Type B pancreatic cell (in vitro differentiated cells): ENCODE measurements around the gene PCGF1. TPM values are rescaled to one million over a fixed set of nuclear protein-coding genes. Genes with fewer than 3 reads are reported as not detected.
"Not testable (repeated sequence)": the region's sequence is repeated elsewhere in the genome, so short reads cannot be mapped to it uniquely, and the experiment has no call there.

ENCODE experiments used
- DNase-seq: peaks from one replicate; pipeline ENCODE4 v3.0.0; 2021; ENCODE audit warnings: mixed read lengths; ENCODE audit not compliant: unreplicated experiment; ENCODE audit errors: extremely low spot score
- H3K27ac Mint-ChIP-seq: 2 replicates; pipeline ENCODE4 v1.8.0; 2021; ENCODE audit warnings: mild to moderate bottlenecking, mixed read lengths
- H3K27me3 Mint-ChIP-seq: 2 replicates; pipeline ENCODE4 v1.8.0; 2021; ENCODE audit warnings: mixed read lengths
- H3K36me3 Mint-ChIP-seq: 2 replicates; pipeline ENCODE4 v1.8.0; 2021; ENCODE audit warnings: mixed read lengths
- H3K4me1 Mint-ChIP-seq: one replicate; pipeline ENCODE4 v1.8.0; 2021; ENCODE audit warnings: mixed read lengths; ENCODE audit not compliant: unreplicated experiment
- H3K4me3 Mint-ChIP-seq: 2 replicates; pipeline ENCODE4 v1.8.0; 2021; ENCODE audit warnings: mild to moderate bottlenecking, mixed read lengths
- H3K9me3 Mint-ChIP-seq: 2 replicates; pipeline ENCODE4 v1.8.0; 2021; ENCODE audit warnings: mixed read lengths
- total RNA-seq: library from RNA; stranded (reverse); gene quantifications from 2 replicates; pipeline ENCODE4 v1.2.1, GENCODE V29; 2021; ENCODE audit warnings: low replicate concordance
- TF ChIP-seq, protein P1 (sequence below): fragments of 200-600 bp; sonication (generic); conservative IDR thresholded peaks from 2 replicates; pipeline ENCODE4 v1.5.0; 2021; ENCODE audit warnings: antibody characterized with exemption, mild to moderate bottlenecking

The PCGF1 gene
- total RNA-seq, 1 donor from 2014 or later = 30.1 TPM

DNA sequence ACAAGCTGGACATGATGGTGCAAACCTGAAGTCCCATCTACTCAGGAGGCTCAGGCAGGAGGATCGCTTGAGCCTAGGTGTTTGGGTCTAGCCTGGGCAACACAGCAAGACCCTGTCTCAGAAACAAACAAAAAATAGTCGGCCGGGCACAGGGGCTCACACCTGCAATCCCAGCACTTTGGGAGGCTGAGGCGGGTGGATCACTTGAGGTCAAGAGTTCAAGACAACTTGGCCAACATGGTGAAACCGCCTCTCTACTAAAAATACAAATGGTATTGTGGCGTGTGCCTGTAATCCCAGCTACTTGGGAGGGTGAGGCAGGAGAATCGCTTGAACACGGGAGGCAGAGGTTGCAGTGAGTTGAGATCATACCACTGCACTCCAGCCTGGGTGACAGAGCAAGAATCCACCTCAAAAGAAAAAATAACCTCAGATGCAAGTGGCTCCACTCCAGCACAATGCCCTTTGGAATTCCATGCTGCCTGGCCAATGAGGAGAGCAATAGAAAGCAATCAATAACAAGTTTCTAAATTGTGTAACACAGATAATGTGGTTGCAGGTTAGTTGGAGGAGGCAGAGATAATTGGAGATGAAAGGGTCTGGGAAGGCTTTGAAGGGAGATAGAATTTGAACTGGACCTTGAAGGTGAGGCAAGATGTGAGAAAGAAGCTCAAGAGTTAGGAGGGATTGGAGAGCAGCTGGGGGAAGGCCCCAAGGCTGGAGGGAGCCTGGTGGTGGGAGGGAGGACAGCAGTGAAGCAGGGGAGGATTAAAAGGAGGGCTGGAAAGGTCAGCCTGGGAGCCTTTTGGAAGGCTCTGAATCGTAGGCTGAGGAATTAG lies 18.6 kb downstream of the PCGF1 start:
- peaks cover 13% of the 10 kb centered on the region for H3K36me3 Mint-ChIP-seq
- peak overlapping the region; percentile 31 for H3K27ac Mint-ChIP-seq
- TF ChIP-seq, protein P1, sequence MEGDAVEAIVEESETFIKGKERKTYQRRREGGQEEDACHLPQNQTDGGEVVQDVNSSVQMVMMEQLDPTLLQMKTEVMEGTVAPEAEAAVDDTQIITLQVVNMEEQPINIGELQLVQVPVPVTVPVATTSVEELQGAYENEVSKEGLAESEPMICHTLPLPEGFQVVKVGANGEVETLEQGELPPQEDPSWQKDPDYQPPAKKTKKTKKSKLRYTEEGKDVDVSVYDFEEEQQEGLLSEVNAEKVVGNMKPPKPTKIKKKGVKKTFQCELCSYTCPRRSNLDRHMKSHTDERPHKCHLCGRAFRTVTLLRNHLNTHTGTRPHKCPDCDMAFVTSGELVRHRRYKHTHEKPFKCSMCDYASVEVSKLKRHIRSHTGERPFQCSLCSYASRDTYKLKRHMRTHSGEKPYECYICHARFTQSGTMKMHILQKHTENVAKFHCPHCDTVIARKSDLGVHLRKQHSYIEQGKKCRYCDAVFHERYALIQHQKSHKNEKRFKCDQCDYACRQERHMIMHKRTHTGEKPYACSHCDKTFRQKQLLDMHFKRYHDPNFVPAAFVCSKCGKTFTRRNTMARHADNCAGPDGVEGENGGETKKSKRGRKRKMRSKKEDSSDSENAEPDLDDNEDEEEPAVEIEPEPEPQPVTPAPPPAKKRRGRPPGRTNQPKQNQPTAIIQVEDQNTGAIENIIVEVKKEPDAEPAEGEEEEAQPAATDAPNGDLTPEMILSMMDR = no peak
- DNase-seq = no peak
- H3K4me1 Mint-ChIP-seq = no peaks in the 10 kb centered on the region
- H3K27me3 Mint-ChIP-seq = no peaks in the 10 kb centered on the region
- H3K4me3 Mint-ChIP-seq = peak overlapping the region; percentile 38
- H3K9me3 Mint-ChIP-seq = no peaks in the 10 kb centered on the region

DNA sequence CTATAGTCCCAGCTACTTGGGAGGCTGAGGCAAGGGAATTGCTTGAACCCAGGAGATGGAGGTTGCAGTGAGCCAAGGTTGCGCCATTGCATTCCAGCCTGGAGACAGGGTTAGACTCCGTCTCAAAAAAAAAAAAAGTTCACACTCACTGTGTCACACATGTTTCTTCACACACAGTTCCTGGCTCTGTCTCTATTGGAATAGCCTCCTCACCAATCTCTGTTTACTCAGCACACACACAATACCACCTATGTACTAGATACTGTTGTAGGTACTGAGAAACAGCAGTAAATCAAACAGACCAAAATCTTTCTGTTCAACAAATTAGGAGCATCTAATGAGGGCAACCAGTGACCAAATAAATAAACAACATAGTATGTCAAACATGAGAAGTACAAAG lies 21.4 kb downstream of the PCGF1 start:
- TF ChIP-seq, protein P1 = no peak
- peaks cover 10% of the 10 kb centered on the region for H3K4me1 Mint-ChIP-seq
- no peak for DNase-seq
- H3K27ac Mint-ChIP-seq = no peak overlapping the region
- H3K9me3 Mint-ChIP-seq = no peaks in the 10 kb centered on the region
- H3K36me3 Mint-ChIP-seq = peaks cover 19% of the 10 kb centered on the region
- no peak overlapping the region for H3K4me3 Mint-ChIP-seq
- H3K27me3 Mint-ChIP-seq = no peaks in the 10 kb centered on the region

DNA sequence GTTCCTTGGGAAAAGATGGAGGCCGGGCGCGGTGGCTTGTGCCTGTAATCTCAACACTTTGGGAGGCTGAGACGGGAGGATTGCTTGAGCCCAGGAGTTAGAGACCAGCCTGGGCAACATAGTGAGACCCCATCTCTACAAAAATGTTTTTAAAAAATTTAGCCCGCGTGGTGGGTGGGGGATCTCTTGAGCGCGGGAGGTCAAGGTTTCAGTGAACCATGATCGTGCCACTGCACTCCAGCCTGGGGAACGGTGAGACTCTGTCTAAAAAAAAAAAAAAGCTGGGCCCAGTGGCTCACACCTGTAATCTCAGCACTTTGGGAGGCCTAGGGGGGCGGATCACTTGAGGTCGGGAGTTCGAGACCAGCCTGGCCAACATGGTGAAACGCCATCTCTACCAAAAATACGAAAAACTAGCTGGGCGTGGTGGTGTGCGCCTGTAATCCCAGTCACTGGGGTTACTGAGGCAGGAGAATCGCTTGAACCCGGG lies 23.8 kb downstream of the PCGF1 start:
- Mint-ChIP-seq H3K4me1 (peaks cover 21% of the 10 kb centered on the region), H3K4me3 (peak overlapping the region; percentile 100), H3K36me3 (peaks cover 12% of the 10 kb centered on the region), H3K27ac (peak overlapping the region; percentile 98)
- not testable (repeated sequence) for H3K9me3 Mint-ChIP-seq, H3K27me3 Mint-ChIP-seq, DNase-seq

DNA sequence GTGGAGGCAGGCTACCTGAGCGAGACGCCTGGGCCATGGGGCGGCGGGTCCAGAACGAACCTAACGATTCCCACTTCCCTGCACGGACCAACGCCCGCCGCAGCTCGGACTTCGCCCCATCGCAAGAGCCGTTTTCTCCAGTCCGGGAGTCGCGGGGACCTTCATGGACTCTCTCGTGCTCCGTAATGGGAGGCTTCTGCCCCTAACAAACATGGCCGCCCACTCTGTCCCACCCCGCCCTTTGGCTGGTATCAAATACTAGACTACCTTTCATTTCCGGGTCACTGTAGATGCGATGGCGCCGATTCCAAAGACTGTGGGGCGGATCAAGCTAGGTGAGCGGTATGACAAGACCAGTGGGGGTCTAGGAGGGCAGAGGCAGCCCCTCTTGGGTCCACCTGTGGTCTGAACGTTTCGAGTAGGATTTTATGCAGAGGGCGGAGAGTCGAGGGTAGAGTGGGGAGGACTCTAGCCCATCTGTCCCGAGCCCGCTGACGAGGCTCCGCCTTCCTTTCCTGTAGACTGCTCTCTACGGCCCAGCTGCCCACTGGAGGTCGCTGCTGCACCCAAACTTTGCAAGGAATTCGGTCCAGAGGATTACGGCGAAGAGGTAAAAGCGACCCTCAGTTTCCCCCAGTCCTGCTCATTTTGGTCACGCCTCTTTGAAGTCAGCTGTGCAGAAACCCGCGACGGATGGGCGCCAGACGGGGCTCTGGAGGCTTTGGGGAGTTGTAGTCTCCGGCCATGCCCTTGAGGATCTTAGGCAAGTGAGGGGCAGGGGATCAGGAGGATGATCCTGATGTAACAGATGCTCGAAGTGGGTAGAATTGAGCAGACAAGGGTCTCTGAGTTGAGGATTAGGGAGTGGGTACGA lies 24.5 kb downstream of the PCGF1 start, which contains the start of the genes CCDC142 and TTC31:
TSS of gene CCDC142 (minus strand) at position 198 of the 874 bp plus-strand sequence. CDS start at position 37, 161 bp downstream.
TSS of gene TTC31 (plus strand) at position 281 of the 874 bp plus-strand sequence. CDS start at position 296, 15 bp downstream.
- TF ChIP-seq, protein P1 = peak; percentile 95
- H3K36me3 Mint-ChIP-seq = peaks cover 12% of the 10 kb centered on the region
- H3K4me3 Mint-ChIP-seq = peak within 1 kb of the TSS; percentile 100
- H3K27ac Mint-ChIP-seq = peak within 1 kb of the TSS; percentile 98
- peak; percentile 92 for DNase-seq
- H3K27me3 Mint-ChIP-seq = no peaks in the 10 kb centered on the region
- no peaks in the 10 kb centered on the region for H3K9me3 Mint-ChIP-seq
- peaks cover 21% of the 10 kb centered on the region for H3K4me1 Mint-ChIP-seq

DNA sequence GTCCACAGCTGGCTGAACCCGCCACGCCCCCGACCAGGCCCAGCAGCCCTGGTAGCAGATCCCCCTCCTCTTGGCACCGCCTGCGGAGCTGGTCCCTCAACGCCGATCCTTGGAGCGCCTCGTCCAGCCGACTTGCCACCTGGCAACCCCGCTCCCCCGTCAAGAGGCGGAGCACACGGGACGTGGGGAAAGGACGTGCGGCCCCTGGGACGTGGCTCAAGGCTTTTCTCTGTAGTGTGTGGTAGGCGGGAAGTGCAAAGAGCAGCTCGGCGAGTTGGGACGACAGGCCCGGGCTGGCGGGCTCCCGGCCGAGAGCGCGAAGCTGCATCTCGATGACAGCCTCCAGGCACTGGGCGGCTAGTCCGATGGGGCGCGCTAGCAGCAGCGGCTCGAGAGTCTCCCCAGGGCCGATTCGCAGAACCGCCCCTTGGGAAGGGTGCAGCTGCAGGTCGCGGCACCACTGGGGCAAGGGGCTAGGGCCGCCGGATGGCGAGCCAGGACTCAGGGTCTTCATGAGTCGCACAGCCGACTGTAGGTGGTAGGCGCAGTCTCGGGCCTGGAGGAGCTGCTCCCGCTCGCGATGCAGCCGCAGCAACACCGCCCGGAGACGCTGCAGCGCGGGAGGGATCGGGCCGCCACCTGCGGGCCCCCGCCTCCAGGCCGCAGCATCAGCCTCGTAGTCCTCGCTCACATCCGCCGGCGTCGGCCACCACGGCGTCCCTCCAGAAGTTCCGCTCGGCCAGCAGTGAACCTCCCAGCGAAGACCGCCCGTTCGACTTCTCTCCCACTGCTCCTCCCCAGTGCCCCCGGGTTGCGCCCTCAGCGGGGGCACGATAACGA lies 25.3 kb downstream of the PCGF1 start:
- Mint-ChIP-seq H3K36me3 (peaks cover 12% of the 10 kb centered on the region), H3K4me3 (peak overlapping the region; percentile 100), H3K27me3 (no peaks in the 10 kb centered on the region), H3K9me3 (no peaks in the 10 kb centered on the region), H3K4me1 (peaks cover 21% of the 10 kb centered on the region), H3K27ac (peak overlapping the region; percentile 98)
- DNase-seq = no peak
- TF ChIP-seq, protein P1 = no peak
